ENCODE data around the gene SNORC.

GRCh38 chr2:232836934-232837333 lies 33.1 kb upstream of the SNORC start:
- TF ChIP-seq YY1 (IDR thresholded peaks at IDR 0.05; ENCODE audit: insufficient read depth, insufficient read length) (no peak), SUZ12 (IDR thresholded peaks at IDR 0.05; ENCODE audit: extremely low read depth, insufficient read depth, insufficient read length) (no peak), ZNF274 (IDR thresholded peaks at IDR 0.05; ENCODE audit: low read depth, low read length) (no peak)

Data from NT2/D1 (cell line).